ENCODE data around the gene MS4A18.

GRCh38 chr11:60768202-60768601 is 43.7 kb downstream of the MS4A18 start:
- no peak for TF ChIP-seq CTCF (IDR thresholded peaks at IDR 0.05; ENCODE audit: low read depth, low read length)
- TF ChIP-seq POLR2A (IDR thresholded peaks at IDR 0.05; ENCODE audit: extremely low read depth, insufficient read length), result no peak
- no peak for TF ChIP-seq MAX (IDR thresholded peaks at IDR 0.05; ENCODE audit: low read depth, low read length)
- no peak for TF ChIP-seq MYC (IDR thresholded peaks at IDR 0.05; ENCODE audit: low read depth, low read length)
